HG03135 (cell line): Measurements from ENCODE around the gene LBX1.

Experiments
- ATAC-seq: cut with Tn5 transposase; IDR thresholded peaks from one replicate; pipeline ENCODE4 v1.9.1; 2021; ENCODE audit warnings: mild to moderate bottlenecking, moderate library complexity; ENCODE audit not compliant: unreplicated experiment

The LBX1 gene

GRCh38 chr10:101244321-101245050, 15.2 kb upstream of the LBX1 start:
- no peak for ATAC-seq

- no peak for ATAC-seq
Observed at GRCh38 chr10:101241840-101242707, 12.8 kb upstream of the LBX1 start.

GRCh38 chr10:101238732-101239105, 9.5 kb upstream of the LBX1 start:
- ATAC-seq, result no peak

GRCh38 chr10:101237982-101238731, 8.9 kb upstream of the LBX1 start:
- ATAC-seq, result no peak

- no peak for ATAC-seq
Observed at GRCh38 chr10:101237081-101237981, 8.1 kb upstream of the LBX1 start.

GRCh38 chr10:101236376-101237080, 7.3 kb upstream of the LBX1 start:
- no peak for ATAC-seq

GRCh38 chr10:101235766-101236165, 6.5 kb upstream of the LBX1 start:
- ATAC-seq, result no peak

GRCh38 chr10:101234333-101234732, 5.1 kb upstream of the LBX1 start:
- ATAC-seq, result no peak

GRCh38 chr10:101233863-101234262, 4.6 kb upstream of the LBX1 start:
- no peak for ATAC-seq

GRCh38 chr10:101233443-101233842, 4.2 kb upstream of the LBX1 start:
- ATAC-seq, result no peak

- no peak for ATAC-seq
Observed at GRCh38 chr10:101231912-101232689, 2.8 kb upstream of the LBX1 start.

GRCh38 chr10:101231092-101231491, 1.8 kb upstream of the LBX1 start:
- no peak for ATAC-seq

- ATAC-seq, result no peak
Observed at GRCh38 chr10:101230183-101230917, 1.1 kb upstream of the LBX1 start.

GRCh38 chr10:101228966-101229265, 347 bp downstream of the LBX1 start:
- no peak for ATAC-seq

GRCh38 chr10:101228153-101228965, 904 bp downstream of the LBX1 start:
- no peak for ATAC-seq

GRCh38 chr10:101227429-101228152, 1.7 kb downstream of the LBX1 start:
- no peak for ATAC-seq
